Activated naive CD4-positive, alpha-beta T cell treated with anti-CD3 and anti-CD28 coated beads, Interleukin-2, amount 50 U/mL, for 72 hours (primary cell): ENCODE measurements around the gene FBXW12. TPM values are rescaled to one million over a fixed set of nuclear protein-coding genes. Genes with fewer than 3 reads are reported as not detected.
"Not testable (repeated sequence)": the region's sequence is repeated elsewhere in the genome, so short reads cannot be mapped to it uniquely, and the experiment has no call there.

Experiments
- ATAC-seq, 2 donors: fragments of 150-1000 bp; cut with Tn5 transposase; 2 replicates each; pipeline ENCODE4 v1.10.0; 2021; ENCODE audit warnings: mild to moderate bottlenecking in 2 of 2, moderate library complexity in 2 of 2
- DNase-seq, 2 donors: peaks; one replicate each; pipeline ENCODE4 v3.0.0; 2021 to 2022; ENCODE audit warnings: low spot score in 2 of 2
- H3K27ac Mint-ChIP-seq, 2 donors: one replicate each; pipeline ENCODE4 v1.8.0; 2022; ENCODE audit warnings: mild to moderate bottlenecking in 2 of 2, mixed read lengths in 2 of 2
- H3K36me3 Mint-ChIP-seq, 2 donors: one replicate each; pipeline ENCODE4 v1.8.0; 2022; ENCODE audit warnings: mixed read lengths in 2 of 2
- H3K9me3 Mint-ChIP-seq, 2 donors: one replicate each; pipeline ENCODE4 v1.8.0; 2022; ENCODE audit warnings: mixed read lengths in 2 of 2
- total RNA-seq, 2 donors: library from RNA; stranded (reverse); gene quantifications; one replicate each; pipeline ENCODE4 v1.2.3, GENCODE V29; 2022

The FBXW12 gene, protein sequence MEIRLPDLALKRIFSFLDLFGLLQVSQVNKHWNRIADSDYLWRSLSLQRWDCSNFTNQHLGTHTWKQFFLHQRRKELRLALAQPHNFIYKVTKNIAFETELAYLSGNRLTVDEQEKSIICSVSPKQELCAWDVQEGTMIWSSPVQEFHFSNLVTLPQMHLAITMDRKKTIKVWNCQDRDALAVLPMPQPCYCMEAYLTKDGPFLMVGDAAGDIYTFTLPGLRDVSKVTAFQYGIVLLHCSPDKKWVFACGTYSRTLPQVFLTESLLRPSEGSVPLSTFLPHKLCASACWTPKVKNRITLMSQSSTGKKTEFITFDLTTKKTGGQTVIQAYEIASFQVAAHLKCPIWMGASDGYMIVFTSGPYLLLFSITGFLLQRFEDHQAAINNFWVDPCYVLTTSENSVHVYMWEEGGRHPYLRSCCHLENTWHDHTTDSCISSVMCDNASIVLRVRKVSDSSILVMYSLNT
- total RNA-seq = not detected

GRCh38 chr3:48371651-48372376 lies at the start of gene FBXW12:
TSS of gene FBXW12 (plus strand) at chr3:48372219. CDS start at chr3:48372768, 549 bp downstream.
- no peak within 1 kb of the TSS for H3K27ac Mint-ChIP-seq
- DNase-seq (no peak), ATAC-seq (no peak)
- no peaks in the 10 kb centered on the region for H3K36me3 Mint-ChIP-seq
- no peaks in the 10 kb centered on the region for H3K9me3 Mint-ChIP-seq

DNA sequence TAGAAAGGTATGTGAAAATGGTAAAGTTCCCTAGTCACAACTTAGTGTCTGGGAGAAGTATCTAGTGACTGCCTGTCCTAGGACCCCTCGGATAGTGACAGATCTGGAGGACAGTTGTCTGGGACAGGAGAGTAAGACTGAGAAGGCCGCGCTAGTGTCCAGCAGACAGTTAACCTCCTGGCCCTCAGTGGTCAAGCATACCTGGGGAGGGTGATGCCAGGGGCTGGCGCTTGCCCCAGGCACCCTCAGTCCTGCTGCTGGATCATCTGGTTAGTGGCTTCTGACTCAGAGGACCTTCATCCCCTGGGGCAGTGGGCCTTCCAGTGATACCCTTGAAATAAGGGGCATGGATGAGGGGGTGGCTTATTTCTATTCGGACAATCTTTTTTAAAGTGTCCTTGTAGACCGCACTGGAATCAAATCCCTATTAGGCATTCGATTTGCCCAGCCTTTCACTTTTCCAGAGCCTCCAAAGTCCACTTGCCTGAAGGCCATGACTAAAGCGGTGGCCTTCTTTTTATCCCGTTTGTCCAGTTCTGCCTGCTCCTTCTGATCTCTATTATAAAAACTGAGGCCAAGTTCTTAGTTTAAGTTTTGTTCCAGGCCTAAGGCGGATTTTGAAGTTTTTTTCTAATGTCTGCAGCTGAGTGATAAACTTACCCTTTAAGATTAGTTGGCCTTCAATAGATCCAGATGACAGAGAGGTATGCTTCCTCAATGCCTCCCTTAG lies 40.1 kb upstream of the FBXW12 start:
- DNase-seq, H3K27ac Mint-ChIP-seq, H3K36me3 Mint-ChIP-seq, H3K9me3 Mint-ChIP-seq, ATAC-seq: not testable (repeated sequence)

DNA sequence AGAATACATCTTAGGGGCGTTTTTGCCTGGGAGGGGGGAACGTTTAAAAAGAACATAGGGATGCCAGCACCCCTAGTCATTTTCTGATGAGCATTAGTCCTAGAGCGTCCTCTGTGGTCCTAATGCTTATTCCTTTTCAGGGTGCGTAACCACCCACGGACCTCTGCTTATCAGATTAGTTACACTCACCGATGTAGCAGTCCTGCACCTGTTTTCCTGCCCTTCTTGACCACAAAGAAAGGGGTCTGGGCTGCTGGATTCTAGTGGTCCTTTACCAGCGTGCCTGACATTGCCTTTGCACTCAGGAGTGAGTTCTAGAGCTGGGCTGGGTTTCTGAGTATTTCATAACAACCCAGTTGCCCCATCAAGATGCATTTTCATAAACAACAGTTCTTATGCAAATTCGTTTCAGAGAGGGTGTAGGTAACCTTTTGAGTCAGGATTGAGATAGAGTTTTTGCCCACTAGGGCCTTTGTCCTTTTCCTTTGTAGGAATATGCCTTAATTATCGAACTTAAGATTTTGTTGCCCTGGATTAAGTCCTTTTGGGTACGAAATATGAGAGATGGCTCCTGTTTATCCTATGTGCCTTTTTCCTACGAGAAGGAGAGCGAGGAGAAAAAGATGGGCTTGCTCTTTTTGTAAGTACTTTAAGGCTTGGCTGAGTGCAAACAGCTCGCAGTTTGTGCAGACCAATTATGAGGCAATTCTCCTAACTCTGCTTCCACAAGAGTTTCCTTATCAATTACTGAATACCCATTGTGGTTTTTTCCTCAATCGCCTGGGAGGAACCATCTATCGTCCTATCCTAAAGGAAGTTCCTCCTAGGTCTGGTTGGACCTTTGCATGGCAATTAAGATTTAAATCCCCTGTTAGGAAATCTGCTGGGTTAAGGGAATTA lies 38.4 kb upstream of the FBXW12 start, which contains the start of gene SPINK8:
SPINK8 (minus strand) TSS at position 316 of the 900 bp plus-strand sequence. CDS start 5,320 bp downstream, outside the sequence.
- H3K27ac Mint-ChIP-seq, H3K9me3 Mint-ChIP-seq, H3K36me3 Mint-ChIP-seq, DNase-seq, ATAC-seq: not testable (repeated sequence)

GRCh38 chr3:48334605-48335004 lies 37.4 kb upstream of the FBXW12 start:
- Mint-ChIP-seq H3K36me3 (no peaks in the 10 kb centered on the region), H3K9me3 (no peaks in the 10 kb centered on the region), H3K27ac (no peak overlapping the region)
- ATAC-seq = no peak
- DNase-seq = no peak

DNA sequence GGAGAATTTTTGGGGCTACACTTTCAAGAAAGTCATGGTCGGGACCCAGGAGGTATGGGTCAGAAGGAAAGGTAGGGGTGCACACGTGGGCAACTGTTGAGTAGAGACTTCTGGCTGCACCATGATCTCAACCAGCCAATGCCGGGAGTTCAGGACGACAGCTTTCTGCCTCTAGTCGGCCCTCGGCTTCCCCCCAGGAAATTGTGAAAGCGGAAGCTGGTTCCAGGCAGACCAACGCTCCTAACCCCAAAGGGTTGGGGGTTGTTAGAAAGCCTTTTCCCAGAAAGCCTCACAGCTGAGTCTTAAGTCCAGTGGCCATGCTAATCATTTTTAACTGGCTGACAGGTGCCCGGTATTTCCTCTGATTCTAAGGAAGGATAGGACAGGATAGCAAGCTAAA lies 36.7 kb upstream of the FBXW12 start:
- not testable (repeated sequence) for H3K27ac Mint-ChIP-seq, ATAC-seq, H3K36me3 Mint-ChIP-seq, H3K9me3 Mint-ChIP-seq, DNase-seq

- not testable (repeated sequence) for H3K36me3 Mint-ChIP-seq, ATAC-seq, H3K27ac Mint-ChIP-seq, DNase-seq, H3K9me3 Mint-ChIP-seq
These were observed 34.5 kb upstream of the FBXW12 start for GRCh38 chr3:48337536-48337935.

GRCh38 chr3:48338635-48339034 lies 33.4 kb upstream of the FBXW12 start:
- H3K36me3 Mint-ChIP-seq = no peaks in the 10 kb centered on the region
- no peak overlapping the region for H3K27ac Mint-ChIP-seq
- no peak for ATAC-seq
- no peaks in the 10 kb centered on the region for H3K9me3 Mint-ChIP-seq
- no peak for DNase-seq

- no peak for ATAC-seq
- H3K27ac Mint-ChIP-seq = no peak overlapping the region
- H3K9me3 Mint-ChIP-seq = no peaks in the 10 kb centered on the region
- no peak for DNase-seq
- H3K36me3 Mint-ChIP-seq = no peaks in the 10 kb centered on the region
These were observed 28.6 kb upstream of the FBXW12 start for GRCh38 chr3:48343432-48343831.

DNA sequence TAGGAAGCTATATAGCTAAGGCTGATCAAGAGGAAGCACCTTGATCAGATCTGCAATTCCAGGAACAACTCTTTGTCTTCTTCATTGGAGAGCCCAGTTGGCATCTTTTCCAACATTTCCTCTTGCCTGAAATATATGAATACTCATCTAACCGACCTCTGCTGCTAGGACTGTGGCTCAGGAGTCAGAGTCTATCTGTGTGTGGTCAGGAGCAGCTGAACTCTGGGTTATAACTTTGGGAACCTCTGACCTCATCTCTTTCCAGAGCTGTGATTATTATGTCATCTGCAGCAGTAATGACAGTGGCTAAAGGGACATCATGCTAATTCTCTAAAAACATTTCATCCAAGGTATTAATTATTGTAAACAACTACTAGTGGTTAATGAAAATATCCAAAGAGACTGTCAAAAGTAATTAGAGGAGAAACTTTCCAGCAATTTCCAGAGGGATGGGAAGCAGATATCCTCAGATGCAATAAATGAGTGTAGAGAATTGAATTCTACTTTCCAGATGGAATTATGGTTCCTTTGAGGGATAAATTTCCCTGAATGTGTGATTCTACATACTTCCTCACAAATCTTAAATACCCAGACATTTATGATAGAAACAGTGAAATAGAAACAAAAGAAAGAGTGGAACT lies 27.0 kb upstream of the FBXW12 start:
- H3K27ac Mint-ChIP-seq = no peak overlapping the region
- no peak for DNase-seq
- no peak for ATAC-seq
- no peaks in the 10 kb centered on the region for H3K9me3 Mint-ChIP-seq
- no peaks in the 10 kb centered on the region for H3K36me3 Mint-ChIP-seq

DNA sequence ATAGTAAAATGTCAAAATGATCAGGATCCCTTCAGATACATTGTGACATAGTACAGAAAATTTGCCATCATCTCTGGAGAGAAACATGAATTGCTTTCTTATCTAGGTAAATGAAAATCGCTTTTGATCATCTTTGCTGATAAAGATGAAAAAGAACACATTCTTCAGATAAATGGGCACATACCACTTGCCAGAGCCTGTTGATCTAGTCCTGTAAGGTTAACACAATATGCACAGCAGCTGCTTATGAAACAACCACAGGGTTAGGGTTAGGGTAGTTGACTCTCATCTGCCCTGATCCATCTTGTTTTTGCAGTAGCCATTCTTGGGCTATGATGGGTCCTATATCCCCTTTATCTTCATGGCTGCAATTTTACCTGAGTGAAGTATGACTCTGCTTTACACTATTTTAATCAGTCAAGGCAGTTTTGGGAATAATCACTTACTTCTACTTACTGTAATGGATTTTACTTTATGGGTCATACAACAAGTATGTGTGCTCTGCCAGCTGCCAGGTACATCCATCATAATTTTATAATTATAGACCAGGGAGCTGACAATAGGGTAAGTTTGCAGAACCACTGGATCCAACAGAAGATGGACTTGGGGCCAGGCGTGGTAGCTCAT lies 26.0 kb upstream of the FBXW12 start:
- H3K27ac Mint-ChIP-seq = no peak overlapping the region
- DNase-seq = no peak
- H3K36me3 Mint-ChIP-seq = no peaks in the 10 kb centered on the region
- no peak for ATAC-seq
- H3K9me3 Mint-ChIP-seq = no peaks in the 10 kb centered on the region

DNA sequence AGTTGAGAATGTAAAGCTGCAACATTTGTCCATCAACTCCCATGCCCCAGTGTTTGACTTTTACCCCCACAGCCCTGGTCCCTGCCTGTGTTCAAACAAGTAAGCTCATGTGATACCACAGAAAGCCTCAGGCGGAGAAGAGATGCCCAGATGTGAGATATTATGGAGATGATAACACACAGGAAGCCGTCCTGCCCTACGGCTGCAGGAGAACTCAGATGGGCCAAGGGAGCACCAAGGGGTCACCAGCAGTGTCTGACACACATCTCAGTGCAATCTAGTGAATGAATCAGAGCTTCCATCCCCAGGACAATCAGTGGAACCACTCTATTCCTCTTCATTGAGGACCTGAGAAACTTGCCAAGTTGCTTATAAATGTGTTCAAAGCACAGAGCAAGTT lies 24.5 kb upstream of the FBXW12 start:
- no peaks in the 10 kb centered on the region for H3K9me3 Mint-ChIP-seq
- DNase-seq = no peak
- ATAC-seq = no peak
- no peak overlapping the region for H3K27ac Mint-ChIP-seq
- H3K36me3 Mint-ChIP-seq = no peaks in the 10 kb centered on the region

- H3K36me3 Mint-ChIP-seq = no peaks in the 10 kb centered on the region
- ATAC-seq (no peak), DNase-seq (no peak)
- no peak overlapping the region for H3K27ac Mint-ChIP-seq
- H3K9me3 Mint-ChIP-seq = no peaks in the 10 kb centered on the region
These were observed 19.5 kb upstream of the FBXW12 start for GRCh38 chr3:48352546-48352945.

DNA sequence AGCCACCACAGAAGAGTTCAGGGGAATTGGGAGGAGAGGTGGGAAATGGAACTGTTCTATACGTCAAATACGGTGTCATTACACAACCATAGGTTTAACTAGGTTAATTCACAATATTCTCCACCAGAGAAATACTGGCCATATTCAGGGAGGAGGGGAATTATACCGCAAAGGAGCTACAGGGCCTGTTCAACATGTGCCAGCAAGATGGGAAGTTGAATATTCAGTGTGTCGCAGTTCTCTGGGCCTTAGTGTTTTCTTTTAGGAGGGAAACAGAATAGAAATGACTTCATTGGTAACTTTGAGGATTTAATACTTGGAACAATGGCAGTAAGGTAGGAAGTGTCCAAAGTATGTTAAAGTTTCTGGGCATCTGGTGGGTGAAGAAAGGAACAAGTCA lies 18.0 kb upstream of the FBXW12 start:
- H3K27ac Mint-ChIP-seq = no peak overlapping the region
- DNase-seq (no peak), ATAC-seq (no peak)
- H3K36me3 Mint-ChIP-seq = no peaks in the 10 kb centered on the region
- H3K9me3 Mint-ChIP-seq = no peaks in the 10 kb centered on the region

- DNase-seq = no peak
- peaks cover 6% of the 10 kb centered on the region in 2 donors for H3K36me3 Mint-ChIP-seq
- ATAC-seq = no peak
- H3K27ac Mint-ChIP-seq = no peak overlapping the region
- H3K9me3 Mint-ChIP-seq = peaks cover 5 to 6% of the 10 kb centered on the region in 2 donors
These were observed 15.6 kb upstream of the FBXW12 start for GRCh38 chr3:48356419-48356818.

- Mint-ChIP-seq H3K9me3 (peaks cover 10% of the 10 kb centered on the region in 2 donors), H3K27ac (no peak overlapping the region), H3K36me3 (peaks cover 6 to 8% of the 10 kb centered on the region in 2 donors)
- no peak for DNase-seq
- ATAC-seq = no peak
These were observed 10.1 kb upstream of the FBXW12 start for GRCh38 chr3:48361928-48362327.
